Measurements from ENCODE around the gene ARHGEF19.
"Not testable (repeated sequence)": the region's sequence is repeated elsewhere in the genome, so short reads cannot be mapped to it uniquely, and the experiment has no call there.

Gene ARHGEF19

DNA sequence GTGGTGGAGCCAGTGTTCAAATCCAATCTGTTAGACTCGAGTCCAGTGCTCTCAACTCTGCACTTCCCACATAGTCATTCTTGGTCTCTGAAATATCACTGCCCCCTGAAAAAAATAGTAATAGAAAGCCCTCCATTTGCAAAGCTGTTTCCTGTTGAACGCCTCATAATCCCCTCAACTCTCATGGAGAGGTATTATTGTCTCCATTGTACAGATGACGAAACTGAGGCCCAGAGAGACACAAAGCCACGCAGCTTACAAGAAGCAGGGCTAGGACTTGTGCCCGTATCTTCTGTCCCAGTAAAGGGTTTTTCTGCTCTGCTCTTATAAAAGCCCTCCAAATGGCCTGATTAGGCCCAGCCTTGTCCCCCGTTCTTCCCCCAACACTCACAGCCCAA lies 6.2 kb upstream of the ARHGEF19 start:
- DNase-seq, result no peak

DNA sequence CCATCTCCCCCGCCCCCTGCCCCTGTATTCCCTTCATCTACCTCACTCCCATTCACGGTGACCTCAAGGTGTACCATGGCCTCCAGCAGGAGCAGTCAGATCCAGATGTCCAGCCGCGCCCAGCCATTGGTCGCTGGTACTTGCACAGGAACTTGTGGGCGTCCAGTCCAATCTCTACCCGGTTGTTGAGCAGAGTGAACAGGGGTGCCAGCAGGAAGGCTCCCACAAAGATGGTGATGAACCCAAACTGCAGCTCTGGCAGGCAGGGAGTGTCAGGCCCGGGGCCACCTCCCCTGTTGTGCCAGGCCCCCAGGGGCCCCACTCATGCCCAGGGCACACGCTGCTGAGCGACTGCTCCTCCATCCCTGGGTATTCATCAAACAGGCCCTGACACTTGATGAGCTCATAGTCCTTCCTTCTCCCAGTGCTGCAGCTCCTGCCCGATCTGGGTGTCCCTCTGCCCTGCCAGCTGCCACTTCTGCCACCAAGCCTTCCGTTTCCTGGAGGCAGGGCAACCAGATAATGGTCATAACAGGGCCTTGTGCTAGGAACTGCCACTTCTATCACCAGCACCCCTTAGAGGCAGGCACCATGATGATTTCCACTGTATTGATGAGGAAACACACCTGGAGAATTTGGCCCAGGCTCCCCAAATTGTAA lies 5.7 kb upstream of the ARHGEF19 start:
- DNase-seq, result no peak

- DNase-seq, result peak; percentile 93
These were observed 4.8 kb upstream of the ARHGEF19 start for GRCh38 chr1:16217061-16217785.

- peak; percentile 24 for DNase-seq
These were observed 3.7 kb upstream of the ARHGEF19 start for GRCh38 chr1:16215882-16216753.

- DNase-seq, result not testable (repeated sequence)
These were observed 2.8 kb upstream of the ARHGEF19 start for GRCh38 chr1:16215240-16215639.

- DNase-seq, result not testable (repeated sequence)
These were observed 1.1 kb upstream of the ARHGEF19 start for GRCh38 chr1:16213544-16213943.

DNA sequence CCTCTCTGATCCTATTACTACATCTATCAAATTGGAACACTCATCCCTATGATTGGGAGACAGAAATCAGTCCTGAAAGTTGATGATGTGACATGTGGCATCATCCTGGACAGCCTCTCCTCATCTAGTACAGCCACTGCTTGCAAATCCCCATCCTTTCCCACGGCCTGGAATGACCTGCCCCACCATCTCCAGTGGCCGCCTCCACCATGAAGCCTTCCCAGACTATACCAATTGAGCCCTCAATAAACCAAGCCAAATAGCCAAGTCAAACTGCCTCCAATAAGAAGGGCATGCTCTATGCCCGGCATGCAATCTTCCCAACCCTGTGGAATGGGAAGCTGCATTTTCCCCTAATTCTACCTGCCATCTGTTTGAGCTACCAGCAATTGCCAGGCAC lies 561 bp upstream of the ARHGEF19 start:
- DNase-seq, result no peak

- DNase-seq, result no peak
These were observed 628 bp downstream of the ARHGEF19 start for GRCh38 chr1:16211824-16212223.

- DNase-seq, result no peak
These were observed 1.9 kb downstream of the ARHGEF19 start for GRCh38 chr1:16210581-16210980.

DNA sequence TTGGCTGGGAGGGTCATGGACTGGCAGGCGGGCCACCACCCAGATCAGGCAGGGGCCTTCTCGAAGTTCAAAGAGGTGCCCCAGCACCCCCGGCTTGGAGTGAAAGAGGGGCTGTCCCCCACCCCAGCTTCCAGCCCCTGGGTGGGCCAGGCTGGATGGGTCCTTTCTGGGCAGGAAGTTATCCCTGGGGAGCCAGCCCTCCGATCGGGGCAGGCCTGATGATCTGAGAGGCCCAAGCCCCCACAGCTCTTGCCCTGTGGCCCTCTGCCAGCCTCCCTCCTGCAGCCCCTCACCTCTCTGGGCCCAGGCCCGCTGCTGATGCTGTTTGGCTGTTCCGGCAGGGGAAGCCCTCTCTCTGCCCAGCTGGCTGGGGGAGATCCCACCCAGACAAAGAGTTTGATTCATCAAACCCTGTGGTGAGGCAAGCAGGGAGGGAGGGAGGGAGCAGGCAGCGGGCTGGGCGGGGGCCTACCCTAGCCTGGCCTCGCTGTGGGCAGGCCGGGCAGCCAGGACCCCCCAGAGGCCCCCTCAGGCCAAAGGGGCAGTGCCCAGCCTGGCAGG lies 2.5 kb downstream of the ARHGEF19 start:
- no peak for DNase-seq

DNA sequence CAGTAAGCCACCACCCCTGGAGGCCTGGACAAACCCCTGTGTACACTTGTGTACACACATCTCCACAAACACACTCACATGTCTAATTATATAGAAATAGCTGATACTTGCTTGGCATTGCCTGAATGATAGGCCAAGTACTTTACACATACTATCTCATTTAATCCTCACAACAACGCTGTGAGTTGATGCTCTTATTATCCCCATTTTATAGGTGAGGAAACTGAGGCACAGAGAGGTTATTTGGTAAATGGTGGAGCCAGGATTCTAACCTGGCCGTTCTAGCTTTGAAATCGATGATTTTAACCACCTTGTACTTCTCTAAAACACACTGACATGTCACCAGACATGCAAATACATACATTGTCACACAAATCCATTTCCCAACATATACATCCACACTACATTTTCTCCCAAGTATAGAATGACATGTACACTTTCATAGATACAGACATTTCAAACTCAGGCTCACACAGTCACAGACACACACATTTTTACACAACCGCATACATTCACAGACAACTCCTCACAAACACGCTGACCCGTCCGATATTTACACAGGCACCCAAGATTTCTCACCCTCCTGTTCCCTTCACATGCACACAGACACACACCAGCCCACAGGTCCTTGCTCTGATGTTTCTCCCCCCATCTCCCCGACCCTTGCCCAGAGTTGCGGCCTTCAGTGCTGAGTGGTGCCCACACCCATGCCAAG lies 3.2 kb downstream of the ARHGEF19 start:
- no peak for DNase-seq

GRCh38 chr1:16208270-16208987 lies 4.0 kb downstream of the ARHGEF19 start:
- no peak for DNase-seq

- DNase-seq, result no peak
These were observed 4.9 kb downstream of the ARHGEF19 start for GRCh38 chr1:16207318-16208269.

GRCh38 chr1:16206547-16207317 lies 5.7 kb downstream of the ARHGEF19 start:
- DNase-seq, result peak; percentile 95

GRCh38 chr1:16205891-16206546 lies 6.4 kb downstream of the ARHGEF19 start:
- DNase-seq, result no peak

GRCh38 chr1:16205334-16205671 lies 7.1 kb downstream of the ARHGEF19 start:
- DNase-seq, result no peak

GRCh38 chr1:16204634-16205333 lies 7.7 kb downstream of the ARHGEF19 start:
- DNase-seq, result peak; percentile 42

GRCh38 chr1:16204216-16204615 lies 8.2 kb downstream of the ARHGEF19 start:
- no peak for DNase-seq

DNA sequence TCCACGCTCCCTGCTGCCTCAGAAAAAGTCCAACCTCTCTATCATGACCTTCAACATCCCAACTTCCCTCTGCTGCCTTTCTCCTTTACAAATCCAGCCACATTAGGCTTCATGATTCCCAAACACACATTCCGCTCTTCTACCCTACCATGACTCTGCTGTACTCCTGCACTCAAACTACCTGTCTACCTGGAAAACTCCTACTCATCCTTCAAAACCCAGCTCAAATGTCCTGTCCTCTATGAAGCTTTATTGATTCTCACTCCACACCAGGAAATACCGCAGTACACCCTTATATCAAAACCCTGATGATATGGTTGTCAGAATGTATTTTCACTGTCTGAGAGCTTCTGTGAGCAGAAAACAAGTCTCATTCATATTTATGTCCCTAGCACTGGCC lies 8.9 kb downstream of the ARHGEF19 start:
- no peak for DNase-seq
